Stimulated activated CD4-positive, alpha-beta T cell treated with anti-CD3 and anti-CD28 coated beads, Interleukin-2, amount 100 ng/mL, for 48 hours (primary cell): Measurements from ENCODE around the gene CD70.
"Not testable (repeated sequence)": the region's sequence is repeated elsewhere in the genome, so short reads cannot be mapped to it uniquely, and the experiment has no call there.

ENCODE experiments used
- DNase-seq, 2 donors: peaks; one replicate each; pipeline ENCODE4 v3.0.0-alpha.2; 2020

CD70 gene, protein sequence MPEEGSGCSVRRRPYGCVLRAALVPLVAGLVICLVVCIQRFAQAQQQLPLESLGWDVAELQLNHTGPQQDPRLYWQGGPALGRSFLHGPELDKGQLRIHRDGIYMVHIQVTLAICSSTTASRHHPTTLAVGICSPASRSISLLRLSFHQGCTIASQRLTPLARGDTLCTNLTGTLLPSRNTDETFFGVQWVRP

GRCh38 chr19:6590827-6591319 is at the start of gene CD70:
CD70 (minus strand) TSS chr19:6591150; CDS start chr19:6591002, 148 bp downstream.
- peak; percentile 44 to 53 for DNase-seq

DNA sequence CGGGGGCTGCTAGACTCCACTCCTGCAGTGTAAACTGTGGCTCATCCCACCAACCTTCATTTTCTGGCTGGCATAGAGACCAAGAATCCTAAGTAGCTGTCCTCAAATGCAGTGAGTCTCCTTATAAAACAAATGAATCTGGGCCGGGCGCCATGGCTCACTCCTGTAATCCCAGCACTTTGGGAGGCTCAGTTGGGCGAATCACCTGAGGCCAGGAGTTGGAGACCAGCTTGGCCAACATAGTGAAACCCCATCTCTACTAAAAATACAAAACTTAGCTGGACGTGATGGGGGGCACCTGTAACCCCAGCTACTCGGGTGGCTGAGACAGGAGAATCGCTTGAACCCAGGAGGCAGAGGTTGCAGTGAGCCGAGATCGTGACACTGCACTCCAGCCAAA is 49.4 kb upstream of the CD70 start:
- DNase-seq: not testable (repeated sequence)

GRCh38 chr19:6639439-6639838 is 48.5 kb upstream of the CD70 start:
- DNase-seq: no peak

DNA sequence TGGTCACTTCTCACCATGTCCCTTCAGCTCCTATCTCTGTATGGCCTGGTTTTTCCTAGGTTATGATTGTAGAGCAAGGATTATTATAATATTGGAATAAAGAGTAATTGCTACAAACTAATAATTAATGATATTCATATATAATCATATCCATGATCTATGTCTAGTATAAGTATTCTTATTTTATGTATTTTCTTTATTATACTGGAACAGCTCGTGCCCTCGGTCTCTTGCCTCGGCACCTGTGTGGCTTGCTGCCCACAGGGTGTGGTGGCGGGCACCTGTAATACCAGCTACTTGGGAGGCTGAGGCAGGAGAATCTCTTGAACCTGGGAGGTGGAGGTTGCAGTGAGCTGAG is 42.5 kb upstream of the CD70 start:
- DNase-seq: not testable (repeated sequence)

DNA sequence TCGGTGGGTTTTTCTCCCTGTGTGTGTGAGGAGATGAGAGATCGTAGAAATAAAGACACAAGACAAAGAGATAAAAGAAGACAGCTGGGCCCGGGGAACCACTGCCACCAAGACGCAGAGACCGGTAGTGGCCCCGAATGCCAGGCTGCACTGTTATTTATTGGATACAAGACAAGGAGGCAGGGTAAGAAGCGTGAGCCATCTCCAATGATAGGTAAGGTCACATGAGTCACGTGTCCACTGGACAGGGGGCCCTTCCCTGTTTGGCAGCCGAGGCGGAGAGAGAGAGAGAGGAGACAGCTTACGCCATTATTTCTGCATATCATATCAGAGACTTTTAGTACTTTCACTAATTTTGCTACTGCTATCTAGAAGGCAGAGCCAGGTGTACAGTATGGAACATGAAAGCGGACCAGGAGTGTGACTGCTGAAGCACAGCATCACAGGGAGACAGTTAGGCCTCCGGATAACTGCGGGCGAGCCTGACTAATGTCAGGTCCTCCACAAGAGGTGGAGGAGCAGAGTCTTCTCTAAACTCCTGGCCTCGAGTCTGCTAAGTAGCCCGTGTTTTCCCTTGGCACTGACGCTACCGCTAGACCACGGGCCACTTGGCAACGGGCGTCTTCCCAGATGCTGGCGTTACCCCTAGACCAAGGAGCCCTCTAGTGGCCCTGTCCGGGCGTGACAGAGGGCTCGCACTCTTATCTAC is 42.0 kb upstream of the CD70 start:
- DNase-seq: peak; percentile 52 to 54

GRCh38 chr19:6632002-6632621 is 41.2 kb upstream of the CD70 start:
- peak; percentile 91 to 93 for DNase-seq

- no peak for DNase-seq
Observed at GRCh38 chr19:6626764-6627163, 35.8 kb upstream of the CD70 start.

DNA sequence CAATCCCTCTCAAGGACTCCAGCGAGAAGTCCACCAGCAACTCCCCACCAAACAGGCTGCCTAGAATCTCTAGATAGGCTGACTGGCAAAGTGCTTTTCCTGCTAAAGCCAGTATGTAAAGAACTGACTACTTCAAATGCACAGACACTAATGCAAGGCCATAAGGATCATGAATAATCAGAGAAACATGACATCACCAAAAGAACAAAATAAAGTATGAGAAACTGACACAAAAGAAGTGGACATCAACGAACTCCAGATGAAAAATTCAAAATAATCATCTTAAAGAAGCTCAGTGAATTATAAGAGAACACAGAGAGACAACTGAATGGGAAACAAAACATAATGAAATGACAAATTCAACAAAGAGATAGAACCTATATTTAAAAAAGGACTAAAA is 26.4 kb upstream of the CD70 start:
- no peak for DNase-seq

DNA sequence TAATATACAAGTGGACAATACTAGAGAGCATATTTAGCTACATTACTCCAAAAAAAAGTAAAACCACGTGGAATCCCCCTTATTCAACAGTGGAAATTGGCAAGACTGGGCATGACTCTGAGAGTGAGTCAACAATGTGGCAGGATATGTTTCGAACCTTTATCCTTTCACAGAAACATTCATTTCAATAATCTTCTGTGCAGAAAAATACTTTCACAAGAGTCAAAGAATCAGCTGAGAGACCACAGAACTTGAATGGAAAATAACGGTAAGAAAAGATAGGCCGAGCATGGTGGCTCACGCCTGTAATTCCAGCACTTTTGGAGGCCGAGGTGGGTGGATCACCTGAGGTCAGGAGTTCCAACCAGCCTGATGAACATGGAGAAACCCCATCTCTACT is 25.1 kb upstream of the CD70 start:
- DNase-seq: no peak

- no peak for DNase-seq
Observed at GRCh38 chr19:6613711-6614110, 22.8 kb upstream of the CD70 start.

- DNase-seq: no peak
Observed at GRCh38 chr19:6610934-6611852, 20.2 kb upstream of the CD70 start.

- DNase-seq: no peak
Observed at GRCh38 chr19:6608940-6609339, 18.0 kb upstream of the CD70 start.

GRCh38 chr19:6608146-6608545 is 17.2 kb upstream of the CD70 start:
- not testable (repeated sequence) for DNase-seq

GRCh38 chr19:6606276-6607070 is 15.5 kb upstream of the CD70 start:
- DNase-seq: not testable (repeated sequence)

DNA sequence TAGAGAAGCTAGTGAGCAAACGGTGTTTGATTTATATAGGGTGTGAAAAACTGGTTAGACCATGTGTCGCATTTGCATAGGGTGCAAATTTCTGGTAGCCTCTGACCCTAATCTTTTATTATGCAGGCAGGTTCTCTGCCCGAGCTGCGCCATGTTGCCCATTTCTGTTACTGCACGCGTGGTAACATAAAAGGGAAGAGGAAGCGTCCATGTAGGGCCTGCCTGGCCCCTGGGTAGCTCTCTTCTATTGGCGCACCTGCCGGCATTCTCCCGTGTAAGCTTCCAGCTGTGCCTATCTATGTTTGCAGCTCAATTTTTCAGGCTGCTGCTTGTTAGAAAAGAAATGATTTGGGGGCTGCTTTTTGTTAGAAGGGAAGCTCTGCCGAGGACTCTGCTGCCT is 14.0 kb upstream of the CD70 start:
- no peak for DNase-seq

DNA sequence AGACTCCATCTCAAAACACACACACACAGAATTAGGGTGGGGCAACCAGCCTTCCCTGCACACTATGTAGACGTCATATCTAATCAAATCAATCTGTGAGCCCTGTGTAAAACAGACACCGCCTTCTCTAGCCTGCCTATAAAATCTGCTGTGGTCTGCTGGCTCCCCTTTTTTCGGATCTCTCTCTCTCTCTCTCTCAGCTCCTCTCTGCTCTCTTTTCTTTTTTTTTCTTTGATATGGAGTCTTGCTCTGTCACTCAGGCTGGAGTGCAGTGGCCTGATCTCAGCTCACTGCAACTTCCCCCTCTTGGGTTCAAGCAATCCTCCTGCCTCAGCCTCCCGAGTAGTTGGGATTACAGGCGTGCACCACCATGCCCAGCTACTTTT is 11.8 kb upstream of the CD70 start:
- no peak for DNase-seq

DNA sequence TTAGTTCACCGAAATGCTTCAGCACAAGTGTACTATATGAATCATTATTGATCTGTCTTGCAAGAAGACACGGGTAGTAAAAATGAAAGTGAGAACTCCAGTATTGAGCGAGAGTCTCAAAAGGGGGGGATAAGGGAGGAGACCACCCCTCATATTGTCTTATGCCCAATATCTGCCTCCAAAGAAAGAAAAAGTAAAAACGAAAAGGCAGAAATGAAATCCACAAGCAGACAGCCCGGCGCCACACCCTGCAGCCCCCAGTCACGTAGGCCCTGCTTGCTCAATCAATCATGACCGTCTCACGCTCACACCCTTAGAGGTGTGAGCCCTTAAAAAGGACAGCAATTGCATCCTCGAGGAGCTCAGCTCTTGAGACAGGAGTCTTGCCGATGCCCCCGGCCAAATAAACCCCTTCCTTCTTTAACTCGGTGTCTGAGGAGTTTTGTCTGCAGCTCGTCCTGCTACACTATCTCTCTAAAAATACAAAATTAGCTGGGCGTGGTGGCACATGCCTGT is 10.6 kb upstream of the CD70 start:
- not testable (repeated sequence) for DNase-seq

GRCh38 chr19:6600951-6601536 is 10.1 kb upstream of the CD70 start:
- not testable (repeated sequence) for DNase-seq

GRCh38 chr19:6599866-6600454 is 9.0 kb upstream of the CD70 start:
- no peak for DNase-seq

- not testable (repeated sequence) for DNase-seq
Observed at GRCh38 chr19:6598254-6598892, 7.4 kb upstream of the CD70 start.
